NCI-H345 (cell line): ENCODE measurements around the gene PRSS50.

ENCODE experiments used
- DNase-seq: peaks from one replicate; lab custom pipeline; 2025; lab: John Stamatoyannopoulos, UW

The PRSS50 gene

DNA sequence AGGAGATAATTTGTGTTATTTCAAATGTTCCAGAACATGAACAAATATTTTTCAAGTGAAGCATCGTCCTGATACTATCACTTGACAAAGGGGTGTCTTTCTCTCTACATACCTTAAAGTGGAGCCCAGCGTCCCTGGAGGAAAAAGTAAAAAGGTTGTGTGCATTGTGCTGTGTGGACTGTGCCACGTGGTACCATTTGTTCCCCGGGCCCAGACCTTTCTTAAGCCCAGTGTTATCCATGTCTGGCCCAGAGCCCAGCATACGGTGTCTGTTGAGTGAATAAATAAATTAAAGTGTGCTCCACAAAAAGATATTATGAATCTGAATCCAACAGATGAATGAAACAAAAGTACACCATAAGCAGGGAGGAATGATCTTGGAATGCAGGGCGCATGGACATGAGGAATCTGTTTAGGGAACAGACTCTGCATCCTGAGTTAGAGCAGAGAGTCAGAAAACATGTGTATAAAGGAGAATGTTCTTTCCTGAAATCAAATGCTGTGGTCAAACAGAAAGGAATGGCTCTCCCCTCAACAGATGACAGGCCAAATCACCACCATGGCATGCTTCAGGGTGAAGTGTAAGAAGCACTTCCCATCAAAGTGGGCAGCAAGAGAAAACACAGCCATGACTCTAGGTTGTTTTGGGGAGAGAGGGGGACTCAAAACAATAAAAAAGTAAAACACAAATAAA, 8.1 kb upstream of the PRSS50 start:
- DNase-seq, result peak; percentile 48

DNA sequence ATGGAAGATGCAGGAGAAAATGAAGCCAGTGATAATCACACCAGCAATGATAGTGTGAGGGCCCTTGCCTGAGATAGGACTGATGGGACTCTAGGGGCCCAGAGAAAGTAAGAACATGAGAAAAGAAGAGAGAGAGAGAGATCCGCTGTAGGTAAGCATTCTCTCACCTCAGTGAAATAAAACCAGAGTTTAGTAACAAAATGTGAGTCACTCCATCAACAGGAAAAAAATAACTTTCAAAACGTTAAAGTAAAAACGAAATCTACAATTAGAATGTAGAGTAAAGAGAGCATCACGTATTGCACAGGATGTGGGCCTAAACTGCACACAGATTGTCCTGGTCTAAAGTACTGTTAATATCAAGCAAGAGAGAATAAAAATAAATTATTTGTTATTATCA, 6.8 kb upstream of the PRSS50 start:
- DNase-seq, result no peak

DNA sequence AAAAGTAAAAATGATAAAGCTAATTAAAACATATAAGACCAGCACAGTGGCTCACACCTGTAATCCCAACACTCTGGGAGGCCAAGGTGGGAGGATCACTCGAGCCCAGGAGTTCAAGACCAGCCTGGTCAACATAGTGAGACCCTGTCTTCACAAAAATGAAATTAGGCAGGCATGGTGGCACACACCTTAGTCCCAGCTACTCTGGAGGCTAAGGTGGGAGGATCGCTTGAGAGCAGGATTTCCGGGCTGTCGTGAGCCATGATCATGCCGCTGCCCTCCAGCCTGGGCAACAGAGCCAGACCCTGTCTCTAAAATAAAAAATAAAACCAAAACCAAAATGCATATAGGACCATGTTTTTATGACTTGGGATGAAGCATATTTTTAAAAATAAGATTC, 4.8 kb upstream of the PRSS50 start:
- DNase-seq, result no peak

GRCh38 chr3:46721009-46721408, 3.3 kb upstream of the PRSS50 start:
- no peak for DNase-seq

DNA sequence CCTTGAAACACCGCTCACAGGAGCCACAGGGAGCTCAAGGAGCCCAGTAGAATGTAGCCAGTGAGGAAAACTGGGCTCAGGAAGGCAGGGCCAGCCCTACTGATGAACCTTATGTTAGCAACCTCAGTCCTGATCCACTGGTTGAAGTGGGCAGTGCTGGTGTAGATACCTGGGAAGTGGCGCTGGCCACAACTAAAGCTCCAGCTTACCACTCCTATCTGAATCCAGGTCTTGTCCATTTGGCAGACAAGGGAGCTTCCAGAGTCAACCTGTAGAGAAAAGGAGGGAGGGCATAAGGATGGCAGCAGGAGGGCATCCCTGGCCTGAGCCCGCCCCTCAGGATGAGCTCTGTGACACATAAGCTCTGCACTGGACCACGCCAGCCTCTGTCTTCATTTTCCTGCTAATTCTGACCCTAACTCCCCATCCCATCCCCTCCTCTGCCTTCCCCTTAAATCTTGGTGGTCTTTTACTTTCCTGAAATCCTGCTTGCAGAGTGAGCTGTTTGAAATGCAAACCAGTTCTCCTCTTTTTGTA, 2.1 kb upstream of the PRSS50 start:
- no peak for DNase-seq

GRCh38 chr3:46719044-46719565, 1.4 kb upstream of the PRSS50 start:
- no peak for DNase-seq

DNA sequence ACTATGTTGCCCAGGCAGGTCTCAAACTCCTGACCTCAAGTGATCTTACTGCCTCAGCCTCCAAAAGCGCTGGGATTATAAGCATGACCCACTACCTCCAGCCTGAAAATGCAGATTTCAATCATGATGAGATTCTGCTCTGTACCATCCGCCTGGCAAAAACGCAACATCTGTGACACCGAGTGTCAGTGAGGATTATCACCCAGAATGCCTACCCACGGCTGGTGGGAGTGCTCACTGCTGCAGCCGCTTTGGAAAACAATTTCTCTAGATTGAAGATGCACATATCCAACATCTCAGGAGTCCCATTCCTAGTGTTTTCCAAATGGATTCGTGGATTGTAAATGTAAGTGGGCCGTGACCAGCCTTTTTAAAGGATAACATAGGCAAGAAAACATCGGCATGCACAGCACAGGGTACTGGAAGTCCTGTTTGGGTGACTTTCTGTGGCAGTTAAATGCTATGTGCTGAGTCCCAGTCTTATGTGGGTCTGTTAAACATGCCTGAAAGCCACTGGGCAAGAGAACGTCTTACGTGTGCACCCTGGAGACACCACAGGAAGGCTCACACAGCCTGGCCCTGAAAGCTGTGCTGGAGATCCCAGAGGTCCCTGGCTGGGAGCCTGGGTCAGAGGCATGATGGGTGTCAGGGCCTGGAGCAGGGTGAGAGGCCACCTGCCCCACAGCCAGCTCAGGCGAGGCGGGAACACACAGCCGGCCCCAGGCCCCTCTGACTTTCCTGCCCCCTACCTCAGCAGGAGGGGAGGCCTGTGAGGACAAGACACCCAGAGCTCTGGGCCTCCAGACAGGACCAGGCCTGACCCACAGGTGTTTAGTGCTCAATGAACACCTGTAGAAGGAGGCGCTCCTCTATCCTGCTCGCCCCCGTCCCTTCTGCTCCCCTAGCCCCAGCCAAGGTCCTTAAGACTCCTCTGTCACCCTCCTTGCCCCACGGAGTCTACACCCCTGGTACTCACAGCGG, 918 bp downstream of the PRSS50 start:
- DNase-seq, result no peak

DNA sequence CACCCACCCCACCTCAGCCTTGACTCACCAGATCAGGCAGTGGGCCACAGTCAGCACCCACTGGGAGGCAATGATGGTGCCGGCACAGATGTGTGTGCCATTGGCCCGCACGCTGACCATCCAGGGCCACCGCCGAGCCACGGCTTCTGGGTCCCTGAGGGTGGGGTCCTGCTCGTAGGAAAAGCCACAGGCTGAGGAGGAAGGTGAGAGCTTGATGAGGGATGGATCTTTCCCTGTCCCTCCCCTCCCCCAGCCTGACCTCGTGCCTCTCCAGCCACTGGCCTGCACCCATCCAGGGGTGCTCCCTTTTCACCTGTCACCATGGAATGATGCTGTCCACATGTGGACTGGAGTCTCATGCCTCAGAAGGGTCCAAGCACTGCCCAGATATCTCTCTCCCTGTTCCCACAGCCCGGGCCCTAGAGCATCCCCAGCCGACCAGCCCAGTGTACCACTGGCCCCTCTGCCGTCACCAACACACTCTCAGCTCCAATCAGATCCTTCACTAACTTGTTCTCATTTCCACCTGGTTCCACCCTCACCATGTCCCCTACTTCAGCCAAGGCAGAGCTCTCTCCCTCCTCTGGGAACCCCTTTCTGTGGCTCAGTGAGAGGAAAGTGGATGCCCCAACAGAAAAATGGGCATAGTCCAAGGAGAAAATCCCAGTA, 2.0 kb downstream of the PRSS50 start:
- no peak for DNase-seq

GRCh38 chr3:46714728-46715506, 2.8 kb downstream of the PRSS50 start:
- DNase-seq, result no peak

DNA sequence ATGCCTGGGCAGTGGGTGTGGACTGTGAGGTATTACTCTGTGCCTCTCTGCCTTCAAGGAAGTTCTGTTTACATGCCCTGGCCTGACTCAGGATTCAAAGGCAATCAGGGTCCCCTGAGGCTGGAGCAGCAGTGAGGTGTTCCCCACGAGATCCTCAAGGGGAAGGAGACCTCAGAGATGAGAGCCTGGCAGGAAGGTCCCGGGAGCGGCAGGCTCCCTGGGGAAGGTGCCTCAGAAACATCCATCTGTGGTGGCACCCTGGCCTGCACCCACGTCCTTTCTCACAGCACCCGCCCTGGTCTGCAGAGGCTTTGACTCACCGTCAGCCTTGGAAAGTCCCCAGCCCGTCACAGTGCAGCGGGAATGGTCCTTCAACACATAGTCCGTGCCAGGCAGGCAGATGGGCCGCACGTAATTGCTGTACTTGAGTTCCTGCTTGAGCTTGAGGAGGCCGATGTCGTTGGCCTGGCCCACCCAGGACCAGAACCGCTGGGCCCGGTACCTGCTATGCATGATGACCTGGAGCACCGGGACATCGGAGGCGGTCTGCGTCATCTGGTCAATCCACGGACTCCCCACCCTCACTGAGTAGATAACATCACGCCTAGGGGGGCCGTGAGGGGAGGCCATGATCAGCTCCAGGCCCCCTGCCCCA, 3.6 kb downstream of the PRSS50 start:
- no peak for DNase-seq

DNA sequence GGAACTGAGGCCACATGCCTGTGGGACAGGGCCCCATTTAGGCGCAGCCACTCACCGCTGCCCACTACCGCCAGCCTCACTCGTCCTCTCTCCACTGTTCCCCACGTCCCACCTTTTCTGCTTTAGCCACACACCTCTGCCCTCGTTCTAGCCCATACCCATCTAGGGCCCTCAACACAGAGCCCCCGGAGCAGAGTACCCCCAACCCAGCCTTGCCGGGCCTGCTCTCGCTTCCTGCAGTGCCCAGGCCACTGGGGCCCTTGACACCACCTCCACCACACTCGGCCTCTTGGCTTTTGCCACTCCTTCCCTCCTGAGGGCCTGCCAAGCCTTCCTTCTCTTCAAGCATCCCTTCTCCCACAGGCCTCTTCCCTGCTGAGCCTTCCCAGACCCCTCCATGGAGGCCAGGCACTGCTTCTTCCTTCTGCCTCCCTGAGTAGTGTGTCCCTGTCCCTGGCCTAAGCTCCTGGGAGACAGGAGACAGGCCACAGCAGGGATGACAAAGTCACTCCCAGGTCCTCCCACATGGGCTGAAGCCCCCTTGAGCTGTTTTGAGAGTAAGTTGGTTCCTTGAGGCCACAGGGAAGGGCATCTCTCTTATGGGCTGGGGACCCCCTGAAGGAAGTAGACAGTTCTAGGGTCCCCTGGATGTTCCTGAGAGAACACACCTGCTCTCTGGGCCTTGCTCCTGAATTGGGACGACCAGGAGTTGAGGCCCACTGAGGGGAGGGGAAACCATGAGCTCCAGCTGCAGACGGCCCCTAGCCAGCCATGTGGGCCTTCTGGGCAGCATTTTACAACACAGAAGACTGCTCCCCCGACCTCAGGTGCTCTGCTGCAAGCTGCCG, 4.4 kb downstream of the PRSS50 start:
- DNase-seq, result no peak

DNA sequence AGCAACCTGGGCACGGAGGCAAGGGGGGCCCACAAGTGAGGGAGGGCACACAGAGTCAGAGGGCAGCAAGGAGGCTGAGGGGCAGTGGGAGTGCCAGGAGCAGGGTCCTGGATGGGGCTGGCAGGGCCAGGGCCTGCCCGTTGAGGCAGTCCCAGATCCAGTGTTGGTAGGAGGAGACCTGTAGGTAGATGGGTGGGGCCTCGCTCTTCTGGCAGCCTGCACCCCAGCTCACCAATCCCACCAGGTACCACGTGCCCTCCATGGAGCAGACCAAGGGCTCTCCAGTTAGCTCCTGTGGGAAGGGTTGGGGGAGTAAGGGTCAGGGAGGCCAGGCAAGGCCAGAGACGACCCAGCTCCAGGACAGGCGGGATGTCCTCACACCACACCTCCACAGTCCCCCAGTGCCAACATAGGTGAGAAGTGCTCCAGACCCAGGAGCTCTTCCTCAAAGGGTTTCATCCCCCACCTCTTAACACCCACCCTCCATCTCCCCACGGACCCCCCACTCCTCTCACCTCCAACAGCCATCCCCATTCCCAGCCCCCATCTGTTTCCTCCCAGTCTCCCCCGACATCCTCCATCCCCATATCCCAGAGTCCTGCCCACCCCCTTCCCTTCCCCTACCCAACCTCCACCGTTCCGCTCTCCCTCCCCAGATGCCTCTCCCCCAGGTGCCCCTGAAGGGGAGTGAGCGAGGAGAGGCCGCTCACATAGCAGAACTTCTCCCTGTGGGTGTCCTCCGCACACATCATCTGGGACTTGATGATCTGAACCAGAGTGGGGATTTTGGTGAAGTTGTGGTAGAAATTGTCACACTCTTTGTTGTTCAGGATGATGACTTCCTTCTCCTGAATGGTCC, 5.2 kb downstream of the PRSS50 start:
- DNase-seq, result no peak

DNA sequence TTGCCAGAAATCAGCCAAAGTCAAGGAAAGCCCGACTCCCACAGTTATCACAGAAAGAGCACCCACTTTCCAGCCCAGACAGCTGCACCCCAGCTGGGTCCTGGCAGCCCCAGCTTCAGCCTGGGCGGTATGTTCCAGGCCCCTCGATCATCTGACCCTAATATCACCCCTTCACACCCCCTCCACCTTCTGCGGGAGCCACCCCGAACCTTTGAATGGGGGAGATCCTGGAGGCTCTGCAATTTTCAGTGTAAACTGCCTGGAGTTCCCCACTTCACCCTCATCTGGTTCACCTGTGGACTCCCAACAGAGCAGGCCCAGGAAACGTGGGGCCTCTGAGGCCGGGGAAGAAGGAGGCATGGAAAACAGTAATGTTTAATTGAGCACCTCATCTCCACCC, 5.9 kb downstream of the PRSS50 start:
- DNase-seq, result no peak

DNA sequence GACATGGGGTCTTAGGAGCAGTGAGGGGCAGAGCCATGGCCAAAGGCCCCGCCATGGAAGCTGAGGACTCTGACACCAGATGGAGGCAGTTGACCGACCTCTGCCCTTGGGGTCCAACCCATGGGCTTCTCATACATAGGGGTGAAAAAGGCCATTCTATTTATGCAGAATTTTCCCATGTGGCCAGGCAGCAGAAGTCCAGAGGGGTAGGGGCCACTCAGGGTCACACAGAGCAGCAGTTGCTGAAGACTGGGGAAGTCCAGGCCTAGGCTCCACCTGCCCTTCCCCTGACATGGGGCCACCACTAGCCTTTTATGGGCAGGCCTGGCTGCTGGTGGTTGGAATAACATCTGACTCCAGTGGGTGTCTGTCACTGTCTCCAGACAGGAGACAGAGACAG, 6.4 kb downstream of the PRSS50 start:
- no peak for DNase-seq

DNA sequence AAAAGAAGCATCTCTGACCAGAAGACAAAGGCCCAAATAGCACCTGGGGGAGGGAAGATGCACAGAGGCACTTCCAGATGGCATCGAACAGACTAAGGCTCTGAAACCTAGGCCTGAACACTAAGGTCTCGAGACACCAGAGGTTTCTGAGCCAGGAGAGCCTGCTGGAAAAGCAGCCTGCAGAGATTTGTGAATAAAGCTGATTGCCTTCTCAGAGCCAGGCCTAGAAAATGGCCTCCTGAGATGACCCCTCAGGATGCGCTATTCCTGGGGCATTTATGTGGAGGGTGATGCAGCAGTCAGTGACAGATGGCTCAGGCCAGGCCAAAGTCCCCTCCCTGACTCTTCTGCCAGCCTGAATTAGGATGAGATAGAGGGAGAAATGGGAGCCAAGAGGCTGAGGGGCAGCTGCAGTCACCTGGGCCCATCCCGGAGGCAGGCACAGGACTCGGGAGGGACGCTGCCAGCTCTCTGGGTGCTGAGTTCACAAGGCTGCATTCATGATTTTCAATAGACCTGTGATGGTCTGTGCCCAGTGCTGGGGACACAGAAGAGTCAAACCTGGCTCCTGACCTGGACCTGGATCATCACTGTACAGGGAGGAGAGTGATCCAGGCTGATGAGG, 6.9 kb downstream of the PRSS50 start:
- no peak for DNase-seq

- no peak for DNase-seq
Observed at GRCh38 chr3:46710229-46710628, 7.4 kb downstream of the PRSS50 start.

DNA sequence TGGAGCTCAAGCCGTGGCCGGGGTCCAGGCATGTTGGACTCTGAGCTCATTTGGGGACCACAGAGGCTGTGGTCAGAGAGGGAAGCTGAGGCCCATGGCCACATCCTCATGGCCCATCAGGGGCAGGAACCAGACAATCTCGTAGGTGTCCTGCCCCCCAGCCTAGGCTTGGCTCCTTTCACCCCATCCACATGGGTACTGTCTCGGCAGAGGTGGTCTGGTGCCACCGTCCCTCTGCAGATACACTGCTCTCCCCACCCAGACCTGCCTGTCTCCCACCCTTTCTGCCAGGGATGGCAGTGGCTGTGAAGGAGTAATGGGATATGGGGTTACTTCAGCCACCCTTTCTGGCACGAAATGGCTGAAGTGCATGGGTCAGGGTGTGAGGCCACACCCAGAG, 7.9 kb downstream of the PRSS50 start:
- no peak for DNase-seq

- DNase-seq, result no peak
Observed at GRCh38 chr3:46709157-46709654, 8.5 kb downstream of the PRSS50 start.
